ENCODE measurements around the gene SNCG. TPM values are rescaled to one million over a fixed set of nuclear protein-coding genes. Genes with fewer than 3 reads are reported as not detected.

Gene SNCG
- total RNA-seq, 2 experiments from 2014 or later: 0.72 to 1.2 TPM

- DNase-seq: no peak
- Mint-ChIP-seq H3K4me1 (ENCODE audit: low read depth) (peaks cover 34% of the 10 kb centered on the region), H3K27me3 (ENCODE audit: low read depth) (no peaks in the 10 kb centered on the region), H3K4me3 (no peak overlapping the region), H3K27ac (no peak overlapping the region), H3K9me3 (no peaks in the 10 kb centered on the region), H3K36me3 (ENCODE audit: low read depth) (no peaks in the 10 kb centered on the region)
- intact Hi-C loops (cut with micrococcal nuclease): no loop called here
- CTCF ChIA-PET: interaction anchor here (0.6 to 3.1 kb wide), 2 partner anchors 15 to 75 kb away, joined by 3 to 11 read pairs; no protein-coding TSS in a partner anchor
Observed at GRCh38 chr10:86964847-86965190, 6.4 kb downstream of the SNCG start.

- no peaks in the 10 kb centered on the region for H3K9me3 Mint-ChIP-seq
- intact Hi-C loops (cut with micrococcal nuclease): loop anchor here (1.0 to 2.0 kb wide), 3 partner anchors 27 to 277 kb away; no protein-coding TSS in a partner anchor
- no peaks in the 10 kb centered on the region for H3K36me3 Mint-ChIP-seq (ENCODE audit: low read depth)
- H3K27me3 Mint-ChIP-seq (ENCODE audit: low read depth): no peaks in the 10 kb centered on the region
- H3K4me3 Mint-ChIP-seq: peak overlapping the region; percentile 54
- CTCF ChIA-PET: interaction anchor here (0.6 to 3.1 kb wide), 11 partner anchors 10 to 234 kb away, joined by 3 to 11 read pairs (median 5); no protein-coding TSS in a partner anchor
- peak; percentile 51 for DNase-seq
- peaks cover 39% of the 10 kb centered on the region for H3K4me1 Mint-ChIP-seq (ENCODE audit: low read depth)
- H3K27ac Mint-ChIP-seq: peak overlapping the region; percentile 77
Observed at GRCh38 chr10:86965986-86966654, 7.7 kb downstream of the SNCG start.

GRCh38 chr10:86967481-86967941 is 9.1 kb downstream of the SNCG start:
- peaks cover 44% of the 10 kb centered on the region for H3K4me1 Mint-ChIP-seq (ENCODE audit: low read depth)
- CTCF ChIA-PET: interaction anchor here (0.6 to 3.1 kb wide), 6 partner anchors 17 to 264 kb away, joined by 5 to 11 read pairs (median 8); no protein-coding TSS in a partner anchor
- intact Hi-C loops (cut with micrococcal nuclease): loop anchor here (2.0 kb wide), 1 partner anchor 279 kb away; no protein-coding TSS in a partner anchor

GRCh38 chr10:86968271-86968993 is 10.0 kb downstream of the SNCG start, which contains the start of gene ADIRF:
TSS of gene ADIRF (plus strand) at chr10:86968482. CDS start at chr10:86968545, 63 bp downstream.
- CTCF ChIA-PET: interaction anchor here (1.1 to 2.8 kb wide), 3 partner anchors 25 to 256 kb away, joined by 3 to 10 read pairs (median 4); no protein-coding TSS in a partner anchor
- Mint-ChIP-seq H3K4me3 (peak within 1 kb of the TSS; percentile 9), H3K36me3 (ENCODE audit: low read depth) (no peaks in the 10 kb centered on the region), H3K4me1 (ENCODE audit: low read depth) (peaks cover 46% of the 10 kb centered on the region), H3K27me3 (ENCODE audit: low read depth) (no peaks in the 10 kb centered on the region), H3K9me3 (no peaks in the 10 kb centered on the region), H3K27ac (no peak within 1 kb of the TSS)
- DNase-seq: no peak
- intact Hi-C loops (cut with micrococcal nuclease): no loop called here

More at GRCh38 chr10:86967481-86967941, 9.1 kb downstream of the SNCG start:
- Mint-ChIP-seq H3K9me3 (no peaks in the 10 kb centered on the region), H3K27me3 (ENCODE audit: low read depth) (no peaks in the 10 kb centered on the region), H3K4me3 (no peak overlapping the region), H3K36me3 (ENCODE audit: low read depth) (no peaks in the 10 kb centered on the region), H3K27ac (no peak overlapping the region)
- DNase-seq: no peak

GRCh38 chr10:86968994-86969355 is 10.6 kb downstream of the SNCG start:
- peaks cover 46% of the 10 kb centered on the region for H3K4me1 Mint-ChIP-seq (ENCODE audit: low read depth)
- H3K9me3 Mint-ChIP-seq: no peaks in the 10 kb centered on the region
- H3K27me3 Mint-ChIP-seq (ENCODE audit: low read depth): no peaks in the 10 kb centered on the region
- H3K27ac Mint-ChIP-seq: no peak overlapping the region
- intact Hi-C loops (cut with micrococcal nuclease): no loop called here
- CTCF ChIA-PET: interaction anchor here (1.1 to 1.2 kb wide), 2 partner anchors 32 to 257 kb away, joined by 3 to 4 read pairs; no protein-coding TSS in a partner anchor
- H3K36me3 Mint-ChIP-seq (ENCODE audit: low read depth): no peaks in the 10 kb centered on the region
- no peak for DNase-seq
- peak overlapping the region; percentile 9 for H3K4me3 Mint-ChIP-seq

- no peaks in the 10 kb centered on the region for H3K36me3 Mint-ChIP-seq (ENCODE audit: low read depth)
- no peaks in the 10 kb centered on the region for H3K9me3 Mint-ChIP-seq
- H3K4me3 Mint-ChIP-seq: peak overlapping the region; percentile 10
- no peak for DNase-seq
- H3K4me1 Mint-ChIP-seq (ENCODE audit: low read depth): peaks cover 46% of the 10 kb centered on the region
- no peak overlapping the region for H3K27ac Mint-ChIP-seq
- intact Hi-C loops (cut with micrococcal nuclease): loop anchor here (5.0 kb wide), 2 partner anchors 447 to 567 kb away; partner anchors contain the start of gene WAPL
- H3K27me3 Mint-ChIP-seq (ENCODE audit: low read depth): no peaks in the 10 kb centered on the region
- CTCF ChIA-PET: interaction anchor here (0.6 to 1.2 kb wide), 4 partner anchors 31 to 410 kb away, joined by 3 to 6 read pairs (median 4); no protein-coding TSS in a partner anchor
Observed at GRCh38 chr10:86969421-86970041, 11.1 kb downstream of the SNCG start.

GRCh38 chr10:86970162-86970981 is 12.0 kb downstream of the SNCG start:
- DNase-seq: no peak
- Mint-ChIP-seq H3K27ac (no peak overlapping the region), H3K4me1 (ENCODE audit: low read depth) (peaks cover 46% of the 10 kb centered on the region), H3K9me3 (no peaks in the 10 kb centered on the region), H3K36me3 (ENCODE audit: low read depth) (no peaks in the 10 kb centered on the region), H3K27me3 (ENCODE audit: low read depth) (no peaks in the 10 kb centered on the region), H3K4me3 (peak overlapping the region; percentile 66)
- CTCF ChIA-PET: interaction anchor here (0.6 to 1.1 kb wide), 5 partner anchors 10 to 411 kb away, joined by 3 to 6 read pairs (median 3); no protein-coding TSS in a partner anchor
- intact Hi-C loops (cut with micrococcal nuclease): loop anchor here (5.0 kb wide), 2 partner anchors 448 to 568 kb away; partner anchors contain the start of gene WAPL

GRCh38 chr10:86970982-86971231 is 12.5 kb downstream of the SNCG start:
- H3K4me1 Mint-ChIP-seq (ENCODE audit: low read depth): peaks cover 41% of the 10 kb centered on the region
- no peak overlapping the region for H3K27ac Mint-ChIP-seq
- H3K27me3 Mint-ChIP-seq (ENCODE audit: low read depth): no peaks in the 10 kb centered on the region
- DNase-seq: no peak
- CTCF ChIA-PET: interaction anchor here (1.0 to 1.1 kb wide), 3 partner anchors 10 to 126 kb away, joined by 3 to 4 read pairs (median 3); no protein-coding TSS in a partner anchor
- intact Hi-C loops (cut with micrococcal nuclease): loop anchor here (1.0 to 5.0 kb wide), 4 partner anchors 113 to 569 kb away; partner anchors contain the start of genes GLUD1 and WAPL
- H3K9me3 Mint-ChIP-seq: no peaks in the 10 kb centered on the region
- no peaks in the 10 kb centered on the region for H3K36me3 Mint-ChIP-seq (ENCODE audit: low read depth)
- H3K4me3 Mint-ChIP-seq: peak overlapping the region; percentile 66

- peaks cover 35% of the 10 kb centered on the region for H3K4me1 Mint-ChIP-seq (ENCODE audit: low read depth)
Observed at GRCh38 chr10:86971232-86971991, 13.0 kb downstream of the SNCG start.

GRCh38 chr10:86972613-86973380 is 14.4 kb downstream of the SNCG start:
- no peak overlapping the region for H3K27ac Mint-ChIP-seq

More at GRCh38 chr10:86971232-86971991, 13.0 kb downstream of the SNCG start:
- intact Hi-C loops (cut with micrococcal nuclease): loop anchor here (1.0 to 5.0 kb wide), 4 partner anchors 113 to 569 kb away; partner anchors contain the start of genes GLUD1 and WAPL
- CTCF ChIA-PET: interaction anchor here (1.0 to 1.1 kb wide), 3 partner anchors 11 to 126 kb away, joined by 3 to 4 read pairs (median 3); no protein-coding TSS in a partner anchor
- H3K9me3 Mint-ChIP-seq: no peaks in the 10 kb centered on the region
- H3K36me3 Mint-ChIP-seq (ENCODE audit: low read depth): no peaks in the 10 kb centered on the region
- DNase-seq: peak; percentile 83
- no peaks in the 10 kb centered on the region for H3K27me3 Mint-ChIP-seq (ENCODE audit: low read depth)
- peak overlapping the region; percentile 56 for H3K27ac Mint-ChIP-seq
- H3K4me3 Mint-ChIP-seq: peak overlapping the region; percentile 72

More at GRCh38 chr10:86972613-86973380, 14.4 kb downstream of the SNCG start:
- Mint-ChIP-seq H3K4me1 (ENCODE audit: low read depth) (peaks cover 24% of the 10 kb centered on the region), H3K36me3 (ENCODE audit: low read depth) (no peaks in the 10 kb centered on the region), H3K9me3 (no peaks in the 10 kb centered on the region), H3K27me3 (ENCODE audit: low read depth) (no peaks in the 10 kb centered on the region), H3K4me3 (peak overlapping the region; percentile 17)
- DNase-seq: no peak
- intact Hi-C loops (cut with micrococcal nuclease): loop anchor here (5.0 kb wide), 2 partner anchors 450 to 570 kb away; partner anchors contain the start of gene WAPL
- CTCF ChIA-PET: no interaction called here

Data from activated naive CD4-positive, alpha-beta T cell treated with anti-CD3 and anti-CD28 coated beads for 36 hours (primary cell).